Liver (tissue), 9 donors: Measurements from ENCODE around the gene UBR4. TPM values are rescaled to one million over a fixed set of nuclear protein-coding genes. Genes with fewer than 3 reads are reported as not detected.

Experiments
- DNase-seq: peaks from one replicate; pipeline ENCODE4 v3.0.0-alpha.2; 2017; ENCODE audit warnings: low spot score
- H3K27ac ChIP-seq, 2 donors: one replicate each; pipeline ENCODE4 v1.7.0; 2013; ENCODE audit warnings: inconsistent platforms in 2 of 2, low read length in 2 of 2, control low read depth in 1 of 2, low read depth in 1 of 2, mild to moderate bottlenecking in 1 of 2
- H3K27me3 ChIP-seq, 4 donors: one replicate each; pipeline versions ENCODE4 v1.6.1 to v1.7.0; 2013; ENCODE audit warnings: low read length in 3 of 4, inconsistent platforms in 1 of 4, mild to moderate bottlenecking in 1 of 4, moderate library complexity in 1 of 4; ENCODE audit not compliant: control insufficient read depth in 4 of 4, insufficient read depth in 4 of 4
- H3K36me3 ChIP-seq, 4 donors: one replicate each; pipeline versions ENCODE4 v1.6.1 to v1.7.0; 2013; ENCODE audit warnings: low read length in 3 of 4, mild to moderate bottlenecking in 3 of 4, low read depth in 1 of 4, moderate library complexity in 1 of 4; ENCODE audit not compliant: control insufficient read depth in 4 of 4, insufficient read depth in 3 of 4
- H3K4me1 ChIP-seq, 4 donors: one replicate each; pipeline versions ENCODE4 v1.6.1 to v1.7.0; 2013; ENCODE audit warnings: low read length in 3 of 4, mild to moderate bottlenecking in 3 of 4, moderate library complexity in 1 of 4; ENCODE audit not compliant: control insufficient read depth in 4 of 4, insufficient read depth in 4 of 4
- H3K4me3 ChIP-seq, 3 donors: one replicate each; pipeline versions ENCODE4 v1.6.1 to v1.7.0; 2013; ENCODE audit warnings: low read length in 3 of 3, control low read depth in 1 of 3, low read depth in 1 of 3, mild to moderate bottlenecking in 1 of 3
- H3K9ac ChIP-seq, 2 donors: one replicate each; pipeline ENCODE4 v1.7.0; 2013; ENCODE audit warnings: low read length in 2 of 2, mild to moderate bottlenecking in 2 of 2, moderate library complexity in 2 of 2, control low read depth in 1 of 2, low read depth in 1 of 2
- H3K9me3 ChIP-seq, 4 donors: one replicate each; pipeline versions ENCODE4 v1.6.1 to v1.7.0; 2013; ENCODE audit warnings: low read length in 3 of 4; ENCODE audit not compliant: control insufficient read depth in 4 of 4
- ATF3 ChIP-seq: IDR thresholded peaks from 2 replicates; pipeline ENCODE4 v1.6.1; 2016; ENCODE audit warnings: antibody characterized with exemption
- EGR1 ChIP-seq, 2 donors: IDR thresholded peaks; 2 replicates each; pipeline ENCODE4 v1.6.1; 2016 to 2018; ENCODE audit warnings: antibody characterized with exemption in 2 of 2, low read depth in 2 of 2
- FOXA1 ChIP-seq: IDR thresholded peaks from 2 replicates; pipeline ENCODE4 v1.6.1; 2016; ENCODE audit warnings: antibody characterized with exemption
- FOXA2 ChIP-seq: IDR thresholded peaks from 2 replicates; pipeline ENCODE4 v1.6.1; 2016; ENCODE audit warnings: antibody characterized with exemption
- GABPA ChIP-seq, 2 donors: IDR thresholded peaks in 1 of 2; conservative IDR thresholded peaks in 1 of 2; 2 replicates each; pipeline ENCODE4 v1.6.1; 2016; ENCODE audit warnings: antibody characterized with exemption in 2 of 2, mild to moderate bottlenecking in 1 of 2, moderate library complexity in 1 of 2
- HNF4G ChIP-seq: IDR thresholded peaks from 2 replicates; pipeline ENCODE4 v1.6.1; 2016; ENCODE audit warnings: antibody characterized with exemption
- JUND ChIP-seq, 2 donors: IDR thresholded peaks; 2 replicates each; pipeline ENCODE4 v1.6.1; 2016; ENCODE audit warnings: antibody characterized with exemption in 2 of 2
- NR2F2 ChIP-seq: IDR thresholded peaks from 2 replicates; pipeline ENCODE4 v1.6.1; 2016; ENCODE audit warnings: antibody characterized with exemption
- RAD21 ChIP-seq, 2 donors: IDR thresholded peaks; 2 replicates each; pipeline ENCODE4 v1.6.1; 2016; ENCODE audit warnings: antibody characterized with exemption in 2 of 2, mild to moderate bottlenecking in 2 of 2
- REST ChIP-seq: IDR thresholded peaks from 2 replicates; pipeline ENCODE4 v1.6.1; 2016; ENCODE audit warnings: antibody characterized with exemption, mild to moderate bottlenecking
- RXRA ChIP-seq, 2 donors: IDR thresholded peaks; 2 replicates each; pipeline ENCODE4 v1.6.1; 2017 to 2018; ENCODE audit warnings: antibody characterized with exemption in 2 of 2, mild to moderate bottlenecking in 1 of 2
- SP1 ChIP-seq: IDR thresholded peaks from 2 replicates; pipeline ENCODE4 v1.6.1; 2018; ENCODE audit warnings: antibody characterized with exemption, mild to moderate bottlenecking
- TAF1 ChIP-seq: conservative IDR thresholded peaks from 2 replicates; pipeline ENCODE4 v1.6.1; 2016; ENCODE audit warnings: antibody characterized with exemption, mild to moderate bottlenecking
- YY1 ChIP-seq: IDR thresholded peaks from 2 replicates; pipeline ENCODE4 v1.6.1; 2016; ENCODE audit warnings: antibody characterized with exemption, mild to moderate bottlenecking
- WGBS: extraction: QIAGEN DNeasy Blood & Tissue Kit; methylation state at CpG from one replicate; pipeline ENCODE4 v1.1.7; 2013; 5-methylcytosine and 5-hydroxymethylcytosine counted together
- polyA plus RNA-seq, 2 donors: library from polyadenylated mRNA; stranded (reverse) in 1 of 2; unstranded in 1 of 2; fragments of 200-250 nt in 1 of 2; fragments of >200 nt in 1 of 2; fragmentation: Nextera tagmentation in 1 of 2; extraction: Ambion mirVana in 1 of 2; gene quantifications; one replicate each; pipeline versions ENCODE4 v1.2.1 to v1.2.3, GENCODE V29; 2013 to 2015
- total RNA-seq, 2 donors: library from RNA; depleted of rRNA; stranded (reverse); fragments of >200 nt; gene quantifications; one replicate each; pipeline ENCODE4 v1.2.3, GENCODE V29; 2014
- TF ChIP-seq, protein P1 (sequence below): fragments of 150-350 bp; IDR thresholded peaks from 2 replicates; pipeline ENCODE4 v1.5.1; 2017; ENCODE audit warnings: improper control_type of control experiment, low read depth, low read length; ENCODE audit not compliant: missing input control
- TF ChIP-seq, protein P2 (sequence below): IDR thresholded peaks from 2 replicates; pipeline ENCODE4 v1.6.1; 2016; ENCODE audit warnings: antibody characterized with exemption
- donor health status: healthy.
- donor health status: healthy.
- donor health status: healthy.
- donor health status: healthy.
- donor health status: healthy.

UBR4 gene
- total and polyA plus RNA-seq, 4 donors = 45.4 to 156 (median 86.9) TPM

DNA sequence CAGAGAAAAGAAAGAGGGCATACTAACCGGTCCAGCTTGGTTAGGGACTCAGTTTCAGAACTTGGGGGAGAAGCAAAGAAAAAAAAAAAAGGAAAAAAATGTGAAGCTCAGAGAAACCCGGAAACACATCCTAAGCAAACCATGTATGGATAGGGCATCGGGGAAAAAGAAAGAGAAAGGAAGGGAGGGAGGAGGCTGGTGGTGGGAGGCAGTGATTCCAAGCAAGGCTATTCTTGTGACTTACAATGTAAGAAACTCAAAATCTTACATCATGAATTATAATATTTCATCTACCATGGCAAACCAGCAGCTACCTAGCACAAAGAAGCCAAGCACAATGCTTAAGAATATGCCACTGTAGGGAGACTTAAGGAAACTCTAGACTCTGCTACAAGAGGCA lies 60.3 kb downstream of the UBR4 start (continued):
- TF ChIP-seq, protein P1, sequence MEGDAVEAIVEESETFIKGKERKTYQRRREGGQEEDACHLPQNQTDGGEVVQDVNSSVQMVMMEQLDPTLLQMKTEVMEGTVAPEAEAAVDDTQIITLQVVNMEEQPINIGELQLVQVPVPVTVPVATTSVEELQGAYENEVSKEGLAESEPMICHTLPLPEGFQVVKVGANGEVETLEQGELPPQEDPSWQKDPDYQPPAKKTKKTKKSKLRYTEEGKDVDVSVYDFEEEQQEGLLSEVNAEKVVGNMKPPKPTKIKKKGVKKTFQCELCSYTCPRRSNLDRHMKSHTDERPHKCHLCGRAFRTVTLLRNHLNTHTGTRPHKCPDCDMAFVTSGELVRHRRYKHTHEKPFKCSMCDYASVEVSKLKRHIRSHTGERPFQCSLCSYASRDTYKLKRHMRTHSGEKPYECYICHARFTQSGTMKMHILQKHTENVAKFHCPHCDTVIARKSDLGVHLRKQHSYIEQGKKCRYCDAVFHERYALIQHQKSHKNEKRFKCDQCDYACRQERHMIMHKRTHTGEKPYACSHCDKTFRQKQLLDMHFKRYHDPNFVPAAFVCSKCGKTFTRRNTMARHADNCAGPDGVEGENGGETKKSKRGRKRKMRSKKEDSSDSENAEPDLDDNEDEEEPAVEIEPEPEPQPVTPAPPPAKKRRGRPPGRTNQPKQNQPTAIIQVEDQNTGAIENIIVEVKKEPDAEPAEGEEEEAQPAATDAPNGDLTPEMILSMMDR = no peak
- no peak for TF ChIP-seq HNF4G
- TF ChIP-seq ATF3 = no peak
- TF ChIP-seq NR2F2 = no peak
- TF ChIP-seq FOXA2 = no peak

- Histone ChIP-seq H3K36me3 (peaks cover 15 to 82% (median 78%) of the 10 kb centered on the region in 4 donors), H3K9me3 (no peaks in the 10 kb centered on the region), H3K27ac (no peak overlapping the region), H3K4me1 (peaks cover 3 to 26% (median 16%) of the 10 kb centered on the region in 4 donors), H3K9ac (no peak overlapping the region), H3K4me3 (no peak overlapping the region), H3K27me3 (no peaks in the 10 kb centered on the region)
- DNase-seq = no peak
- WGBS = 85% methylated on average over 12 of the region's 12 CpGs
- TF ChIP-seq HNF4G (no peak), JUND (IDR thresholded peaks at IDR 0.05) (no peak), FOXA2 (no peak), SP1 (no peak), REST (no peak), TAF1 (no peak)
Measured at GRCh38 chr1:19140465-19140864, 69.6 kb downstream of the UBR4 start.

DNA sequence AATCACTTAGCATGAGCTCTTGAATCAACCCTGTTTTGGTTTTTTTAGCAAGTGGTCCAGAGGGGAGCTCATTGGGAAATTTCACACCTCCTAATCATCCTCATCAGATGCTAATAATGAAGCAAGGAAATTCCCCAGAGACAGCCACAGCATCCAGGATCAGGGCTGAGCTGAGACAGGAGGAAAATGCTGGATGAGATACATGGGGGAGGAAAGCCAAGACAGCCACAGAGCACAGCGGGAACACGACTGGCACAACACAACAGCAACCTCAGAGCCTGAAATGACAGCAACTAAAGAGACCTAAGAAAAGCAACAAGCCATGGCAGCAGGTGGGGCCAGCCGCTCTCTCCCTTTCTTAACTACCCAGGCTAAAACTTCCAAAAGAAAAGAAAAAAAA lies 70.4 kb downstream of the UBR4 start:
- H3K4me3 ChIP-seq = no peak overlapping the region
- no peaks in the 10 kb centered on the region for H3K27me3 ChIP-seq
- peaks cover 3 to 26% (median 16%) of the 10 kb centered on the region in 4 donors for H3K4me1 ChIP-seq
- no peak overlapping the region for H3K9ac ChIP-seq
- no peak overlapping the region for H3K27ac ChIP-seq
- no peaks in the 10 kb centered on the region for H3K9me3 ChIP-seq
- H3K36me3 ChIP-seq = peaks cover 15 to 82% (median 77%) of the 10 kb centered on the region in 4 donors
- 61% methylated on average over 3 of the region's 3 CpGs for WGBS
- DNase-seq = no peak
- TF ChIP-seq GABPA (IDR thresholded peaks at IDR 0.05 in 1 of 2, conservative IDR thresholded peaks at IDR 0.05 in 1 of 2) (no peak), FOXA1 (no peak), FOXA2 (no peak), REST (no peak), JUND (IDR thresholded peaks at IDR 0.05) (no peak), RAD21 (IDR thresholded peaks at IDR 0.05) (no peak), RXRA (IDR thresholded peaks at IDR 0.05) (no peak), EGR1 (IDR thresholded peaks at IDR 0.05; ENCODE audit: low read depth in 2 of 2) (no peak), YY1 (no peak), NR2F2 (no peak), TAF1 (no peak), HNF4G (no peak), SP1 (no peak)
- TF ChIP-seq, protein P1 = no peak
- TF ChIP-seq, protein P2, sequence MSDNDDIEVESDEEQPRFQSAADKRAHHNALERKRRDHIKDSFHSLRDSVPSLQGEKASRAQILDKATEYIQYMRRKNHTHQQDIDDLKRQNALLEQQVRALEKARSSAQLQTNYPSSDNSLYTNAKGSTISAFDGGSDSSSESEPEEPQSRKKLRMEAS = no peak
